HCT116 (cell line): ENCODE measurements around the gene RNPEP. TPM values are rescaled to one million over a fixed set of nuclear protein-coding genes. Genes with fewer than 3 reads are reported as not detected.
A peak's percentile ranks its signal among the peaks of the same experiment; 100 is the strongest.

ENCODE experiments used
- ATAC-seq: fragments of 200-7000 bp; cut with Tn5 transposase; 2 replicates; pipeline ENCODE4 v1.9.1; 2020; ENCODE audit warnings: mild to moderate bottlenecking, moderate library complexity
- BruUV-seq: library from RNA; stranded (reverse); fragments of 400-500 nt; replicated peaks from 2 replicates; lab custom pipeline; 2021; lab: Mats Ljungman, UMichigan
- CTCF ChIA-PET: fragments of 300-600 bp; sonication (Branson Sonifier 250); formaldehyde crosslinking; loops from one replicate; lab custom pipeline; 2021; ENCODE audit warnings: antibody characterized with exemption; lab: Charles Lee
- POLR2A ChIA-PET: fragments of 300-600, 350-600 bp; sonication (Branson Sonifier 250); formaldehyde crosslinking; loops from one replicate; lab custom pipeline; 2021; ENCODE audit warnings: antibody characterized with exemption; lab: Charles Lee
- RAD21 ChIA-PET, 2 experiments: fragments of 300-600 bp; sonication (Branson Sonifier 250); formaldehyde crosslinking; loops; one replicate each; lab custom pipeline; 2023; ENCODE audit warnings: low total read pairs in 2 of 2; ENCODE audit not compliant: uncharacterized antibody in 2 of 2, unreplicated experiment in 2 of 2, low non-redundant PET in 1 of 2; lab: Charles Lee
- DNase-seq: peaks from one replicate; pipeline ENCODE4 v3.0.0-alpha.2; 2010; ENCODE audit warnings: low read depth, low spot score
- H2AFZ ChIP-seq: fragments of 200-600 bp; shearing (Covaris generic), sonication (generic); 2 replicates; pipeline ENCODE4 v1.6.1; 2017; ENCODE audit warnings: low read depth, mixed run types, mixed read lengths, antibody characterized with exemption, low read length; ENCODE audit not compliant: poor library complexity, severe bottlenecking
- H3K27ac ChIP-seq: 2 replicates; pipeline ENCODE4 v1.5.1; 2012; ENCODE audit warnings: low read depth, low read length
- H3K27me3 ChIP-seq: fragments of 200-600 bp; sonication (generic); 2 replicates; pipeline ENCODE4 v1.6.1; 2016; ENCODE audit warnings: mixed run types, low read length, mixed read lengths; ENCODE audit not compliant: insufficient read depth
- H3K36me3 ChIP-seq, 2 experiments: fragments of 200-500 bp in 1 of 2; fragments of 200-600 bp in 1 of 2; sonication (Bioruptor generic) in 1 of 2; sonication (generic) in 1 of 2; 2 replicates each; pipeline versions ENCODE4 v1.5.1 to v1.6.1; 2014 to 2016; ENCODE audit warnings: low read length in 2 of 2, inconsistent platforms in 1 of 2, mixed read lengths in 1 of 2, mixed run types in 1 of 2; ENCODE audit not compliant: insufficient read depth in 2 of 2, control insufficient read depth in 1 of 2
- H3K4me1 ChIP-seq, 2 experiments: fragments of 200-600 bp in 1 of 2; sonication (generic) in 1 of 2; 2 replicates each; pipeline versions ENCODE4 v1.5.1 to v1.6.1; 2012 to 2017; ENCODE audit warnings: low read length in 2 of 2, inconsistent platforms in 1 of 2, mild to moderate bottlenecking in 1 of 2, mixed read lengths in 1 of 2, mixed run types in 1 of 2, moderate library complexity in 1 of 2; ENCODE audit not compliant: insufficient read depth in 2 of 2, control insufficient read depth in 1 of 2
- H3K4me2 ChIP-seq: fragments of 200-600 bp; sonication (generic); 2 replicates; pipeline ENCODE4 v1.6.1; 2017; ENCODE audit warnings: mixed run types, low read length, mixed read lengths
- H3K4me3 ChIP-seq, 2 experiments: fragments of 200-600 bp in 1 of 2; sonication (generic) in 1 of 2; replicated peaks in 1 of 2; 2 replicates each; pipeline ENCODE4 v1.5.1; 2011 to 2016; ENCODE audit warnings: low read length in 2 of 2, control low read depth in 1 of 2, low read depth in 1 of 2, mild to moderate bottlenecking in 1 of 2, mixed read lengths in 1 of 2, mixed run types in 1 of 2
- H3K79me2 ChIP-seq: fragments of 200-600 bp; sonication (generic); 2 replicates; pipeline ENCODE4 v1.6.1; 2017; ENCODE audit warnings: mild to moderate bottlenecking, mixed run types, low read length, moderate library complexity, mixed read lengths; ENCODE audit not compliant: insufficient read depth
- H3K9ac ChIP-seq: fragments of 200-600 bp; sonication (generic); 2 replicates; pipeline ENCODE4 v1.6.1; 2016; ENCODE audit warnings: low read length, mixed read lengths
- H3K9me2 ChIP-seq: fragments of 200-600 bp; sonication (generic), shearing (Covaris generic); 2 replicates; pipeline ENCODE4 v1.6.1; 2017; ENCODE audit warnings: mixed run types, mild to moderate bottlenecking, moderate library complexity; ENCODE audit not compliant: insufficient read depth
- H3K9me3 ChIP-seq, 2 experiments: fragments of 200-500 bp in 1 of 2; fragments of 200-600 bp in 1 of 2; sonication (Bioruptor generic) in 1 of 2; sonication (generic) in 1 of 2; 2 replicates each; pipeline ENCODE4 v1.6.1; 2014 to 2017; ENCODE audit warnings: low read length in 2 of 2, mixed read lengths in 2 of 2, inconsistent platforms in 1 of 2, low read depth in 1 of 2, mild to moderate bottlenecking in 1 of 2, mixed run types in 1 of 2, moderate library complexity in 1 of 2; ENCODE audit not compliant: control insufficient read depth in 1 of 2, insufficient read depth in 1 of 2
- H4K20me1 ChIP-seq: fragments of 200-600 bp; sonication (generic), shearing (Covaris generic); 2 replicates; pipeline ENCODE4 v1.6.1; 2017; ENCODE audit warnings: mixed run types, mild to moderate bottlenecking, moderate library complexity; ENCODE audit not compliant: insufficient read depth
- CEBPB ChIP-seq: IDR thresholded peaks from 2 replicates; pipeline ENCODE4 v1.6.1; 2012; ENCODE audit warnings: low read depth
- JUND ChIP-seq: IDR thresholded peaks from 2 replicates; pipeline ENCODE4 v1.6.1; 2012
- POLR2AphosphoS5 ChIP-seq: IDR thresholded peaks from 2 replicates; pipeline ENCODE4 v1.6.1; 2011; ENCODE audit warnings: mild to moderate bottlenecking, low read depth, low read length, moderate library complexity
- ZNF274 ChIP-seq: fragments of 200-500 bp; sonication (Bioruptor generic); IDR thresholded peaks from 2 replicates; pipeline ENCODE4 v1.6.1; 2014; ENCODE audit warnings: mild to moderate bottlenecking, low read depth, low read length, inconsistent platforms
- intact Hi-C: fragments of 100-400 bp; cut with micrococcal nuclease; formaldehyde crosslinking; loops from 2 replicates; pipeline ENCODE4 v1.10.0; 2022
- total RNA-seq: library from RNA; stranded (reverse); gene quantifications from one replicate; pipeline ENCODE4 v1.2.1, GENCODE V29; 2021; ENCODE audit not compliant: unreplicated experiment
- TF ChIP-seq, protein P1 (sequence below), 3 experiments: fragments of 200-600 bp in 1 of 3; sonication (generic) in 1 of 3; IDR thresholded peaks in 2 of 3; conservative IDR thresholded peaks in 1 of 3; 2 replicates each; pipeline ENCODE4 v1.5.1; 2012 to 2017; ENCODE audit warnings: low read depth in 2 of 3, low read length in 2 of 3, antibody characterized with exemption in 1 of 3, borderline replicate concordance in 1 of 3, control low read depth in 1 of 3, mild to moderate bottlenecking in 1 of 3, mixed read lengths in 1 of 3, mixed run types in 1 of 3, moderate library complexity in 1 of 3; ENCODE audit not compliant: insufficient read depth in 1 of 3

RNPEP gene
- total RNA-seq, 1 experiment from 2014 or later: 85.9 TPM

DNA sequence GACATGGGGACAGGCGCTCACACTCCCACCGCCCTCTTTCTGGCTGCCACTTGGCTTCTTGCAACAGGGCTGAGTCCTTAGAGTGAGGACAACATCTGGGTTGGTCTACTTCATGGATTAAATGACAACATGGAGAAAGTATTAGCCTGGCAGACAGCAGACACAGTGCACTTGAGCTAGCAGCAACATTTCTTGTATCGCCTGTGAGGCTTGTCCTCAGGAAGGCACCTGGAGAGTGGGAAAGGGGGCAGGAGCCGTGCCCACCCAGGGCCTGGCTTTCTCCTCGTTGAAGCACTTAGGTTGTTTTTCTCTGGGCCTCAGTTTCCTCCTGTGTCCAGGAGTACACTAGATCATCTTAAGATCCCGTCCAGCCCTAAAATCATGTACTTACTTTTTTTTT lies 31.6 kb downstream of the RNPEP start:
- POLR2A ChIA-PET: interaction anchor here (0.7 to 9.2 kb wide), 5 partner anchors 7 to 100 kb away, joined by 3 to 174 read pairs (median 4); no protein-coding TSS in a partner anchor
- H3K4me1 ChIP-seq: peaks cover 69 to 100% of the 10 kb centered on the region in 2 experiments
- H3K36me3 ChIP-seq: peaks cover 6 to 31% of the 10 kb centered on the region in 2 experiments
- intact Hi-C loops: no loop called here
- H2AFZ ChIP-seq: no peak overlapping the region
- BruUV-seq: no TSS peak
- DNase-seq (no peak), ATAC-seq (no peak)
- H3K79me2 ChIP-seq: peaks cover 47% of the 10 kb centered on the region
- no peak for TF ChIP-seq JUND
- TF ChIP-seq POLR2AphosphoS5: peak; percentile 58; the same call in 1 of the 2 replicates
- H3K4me3 ChIP-seq: no peak overlapping the region
- no peaks in the 10 kb centered on the region for H3K9me3 ChIP-seq
- H3K9me2 ChIP-seq: no peaks in the 10 kb centered on the region
- RAD21 ChIA-PET: no interaction called here
- peak overlapping the region; percentile 99; the same call in 1 of the 2 replicates for H3K4me2 ChIP-seq
- no peaks in the 10 kb centered on the region for H3K27me3 ChIP-seq
- H4K20me1 ChIP-seq: no peaks in the 10 kb centered on the region
- peak overlapping the region; percentile 23; the same call in 1 of the 2 replicates for H3K27ac ChIP-seq
- no peak overlapping the region for H3K9ac ChIP-seq
- CTCF ChIA-PET: no interaction called here

DNA sequence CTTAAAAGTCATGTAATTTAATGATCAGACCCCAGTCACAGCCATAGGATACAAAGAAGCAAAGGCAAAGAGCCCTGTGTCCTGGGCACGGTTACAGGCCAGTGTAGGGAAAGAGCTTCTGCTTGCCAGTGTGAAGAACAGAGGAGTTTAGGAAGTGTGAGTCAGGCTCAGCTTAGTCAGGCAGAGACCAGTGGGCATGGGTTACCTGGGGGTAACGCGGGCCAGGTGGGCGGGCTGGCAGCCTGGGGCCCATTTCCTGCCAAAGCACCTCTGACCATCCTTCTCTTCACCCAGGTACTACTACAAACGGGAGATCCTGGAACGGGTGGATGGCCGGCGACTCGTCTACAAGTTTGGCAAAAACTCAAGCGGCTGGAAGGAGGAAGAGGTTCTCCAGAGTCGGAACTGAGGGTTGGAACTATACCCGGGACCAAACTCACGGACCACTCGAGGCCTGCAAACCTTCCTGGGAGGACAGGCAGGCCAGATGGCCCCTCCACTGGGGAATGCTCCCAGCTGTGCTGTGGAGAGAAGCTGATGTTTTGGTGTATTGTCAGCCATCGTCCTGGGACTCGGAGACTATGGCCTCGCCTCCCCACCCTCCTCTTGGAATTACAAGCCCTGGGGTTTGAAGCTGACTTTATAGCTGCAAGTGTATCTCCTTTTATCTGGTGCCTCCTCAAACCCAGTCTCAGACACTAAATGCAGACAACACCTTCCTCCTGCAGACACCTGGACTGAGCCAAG lies 32.6 kb downstream of the RNPEP start:
- Histone ChIP-seq H3K4me3 (no peak overlapping the region), H3K36me3 (peaks cover 6 to 31% of the 10 kb centered on the region in 2 experiments), H3K9ac (0 out of 2 replicates have a peak overlapping the region, but pooled peaks have one; percentile 2), H4K20me1 (no peaks in the 10 kb centered on the region), H3K27ac (peak overlapping the region; percentile 94; the same call in 1 of the 2 replicates), H2AFZ (no peak overlapping the region), H3K9me3 (no peaks in the 10 kb centered on the region), H3K4me1 (peaks cover 70 to 100% of the 10 kb centered on the region in 2 experiments), H3K9me2 (no peaks in the 10 kb centered on the region), H3K4me2 (peak overlapping the region; percentile 99; the same call in 1 of the 2 replicates), H3K27me3 (no peaks in the 10 kb centered on the region), H3K79me2 (peaks cover 47% of the 10 kb centered on the region)
- TF ChIP-seq CEBPB (no peak), POLR2AphosphoS5 (peak; percentile 59), ZNF274 (no peak)
- TF ChIP-seq, protein P1, sequence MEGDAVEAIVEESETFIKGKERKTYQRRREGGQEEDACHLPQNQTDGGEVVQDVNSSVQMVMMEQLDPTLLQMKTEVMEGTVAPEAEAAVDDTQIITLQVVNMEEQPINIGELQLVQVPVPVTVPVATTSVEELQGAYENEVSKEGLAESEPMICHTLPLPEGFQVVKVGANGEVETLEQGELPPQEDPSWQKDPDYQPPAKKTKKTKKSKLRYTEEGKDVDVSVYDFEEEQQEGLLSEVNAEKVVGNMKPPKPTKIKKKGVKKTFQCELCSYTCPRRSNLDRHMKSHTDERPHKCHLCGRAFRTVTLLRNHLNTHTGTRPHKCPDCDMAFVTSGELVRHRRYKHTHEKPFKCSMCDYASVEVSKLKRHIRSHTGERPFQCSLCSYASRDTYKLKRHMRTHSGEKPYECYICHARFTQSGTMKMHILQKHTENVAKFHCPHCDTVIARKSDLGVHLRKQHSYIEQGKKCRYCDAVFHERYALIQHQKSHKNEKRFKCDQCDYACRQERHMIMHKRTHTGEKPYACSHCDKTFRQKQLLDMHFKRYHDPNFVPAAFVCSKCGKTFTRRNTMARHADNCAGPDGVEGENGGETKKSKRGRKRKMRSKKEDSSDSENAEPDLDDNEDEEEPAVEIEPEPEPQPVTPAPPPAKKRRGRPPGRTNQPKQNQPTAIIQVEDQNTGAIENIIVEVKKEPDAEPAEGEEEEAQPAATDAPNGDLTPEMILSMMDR (IDR thresholded peaks at IDR 0.05 in 2 of 3, conservative IDR thresholded peaks at IDR 0.05 in 1 of 3; ENCODE audit: borderline replicate concordance in 1 of 3, insufficient read depth in 1 of 3, low read depth in 2 of 3, low read length in 2 of 3): no peak
- no peak for ATAC-seq
- RAD21 ChIA-PET: no interaction called here
- POLR2A ChIA-PET: interaction anchor here (0.7 to 9.2 kb wide), 9 partner anchors 6 to 99 kb away, joined by 3 to 174 read pairs (median 4); no protein-coding TSS in a partner anchor
- CTCF ChIA-PET: no interaction called here
- no TSS peak for BruUV-seq
- intact Hi-C loops: no loop called here
- DNase-seq: no peak
